NCI-H524 treated with DMSO at 0.1 percent for 48 hours (cell line): Measurements from ENCODE around the gene OR1N2.
"Not testable (repeated sequence)": the region's sequence is repeated elsewhere in the genome, so short reads cannot be mapped to it uniquely, and the experiment has no call there.

Experiments used
- DNase-seq: peaks from one replicate; lab custom pipeline; 2025; lab: John Stamatoyannopoulos, UW

The OR1N2 gene, protein sequence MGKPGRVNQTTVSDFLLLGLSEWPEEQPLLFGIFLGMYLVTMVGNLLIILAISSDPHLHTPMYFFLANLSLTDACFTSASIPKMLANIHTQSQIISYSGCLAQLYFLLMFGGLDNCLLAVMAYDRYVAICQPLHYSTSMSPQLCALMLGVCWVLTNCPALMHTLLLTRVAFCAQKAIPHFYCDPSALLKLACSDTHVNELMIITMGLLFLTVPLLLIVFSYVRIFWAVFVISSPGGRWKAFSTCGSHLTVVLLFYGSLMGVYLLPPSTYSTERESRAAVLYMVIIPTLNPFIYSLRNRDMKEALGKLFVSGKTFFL

DNA sequence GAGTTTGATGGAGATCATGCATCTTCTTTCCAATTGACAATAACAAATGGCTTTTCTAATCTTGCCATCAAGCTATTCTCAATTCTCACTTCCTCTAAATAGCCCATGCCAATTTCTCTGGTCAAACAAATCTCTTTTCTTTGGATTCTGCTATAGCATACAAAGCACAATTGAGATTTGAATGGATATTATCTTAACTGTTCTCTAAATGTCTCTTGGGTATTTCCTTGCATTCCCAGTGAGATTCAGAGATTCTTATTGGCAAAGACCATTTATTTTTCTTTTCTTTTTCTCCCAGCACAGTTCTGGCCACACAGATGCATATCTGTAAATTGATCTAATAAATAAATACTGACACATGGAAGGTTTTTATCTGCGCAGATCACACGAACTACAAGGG lies at the start of gene OR1N2:
OR1N2 (plus strand) TSS at position 301 of the 400 bp plus-strand sequence. CDS start 100 bp downstream, outside the sequence.
- no peak for DNase-seq

DNA sequence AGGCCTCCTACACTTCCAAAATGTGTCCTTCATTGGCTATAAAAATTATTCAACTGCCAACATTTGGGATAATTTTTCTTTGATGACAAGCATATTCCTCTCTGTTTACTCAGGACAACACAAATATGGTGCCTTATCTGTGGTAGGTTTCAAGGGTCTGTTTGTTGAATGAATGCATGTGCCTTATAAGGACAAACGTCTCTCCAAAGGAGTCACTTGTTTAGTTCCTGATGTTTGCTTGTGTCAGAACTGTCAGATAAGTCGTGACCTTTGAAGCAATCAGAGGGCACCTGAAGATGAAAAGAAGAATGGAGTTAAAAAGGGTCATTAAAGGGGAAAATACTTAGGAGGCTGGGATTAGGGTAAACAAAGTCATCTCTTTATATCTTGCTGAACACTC lies 45.9 kb upstream of the OR1N2 start:
- DNase-seq: no peak

DNA sequence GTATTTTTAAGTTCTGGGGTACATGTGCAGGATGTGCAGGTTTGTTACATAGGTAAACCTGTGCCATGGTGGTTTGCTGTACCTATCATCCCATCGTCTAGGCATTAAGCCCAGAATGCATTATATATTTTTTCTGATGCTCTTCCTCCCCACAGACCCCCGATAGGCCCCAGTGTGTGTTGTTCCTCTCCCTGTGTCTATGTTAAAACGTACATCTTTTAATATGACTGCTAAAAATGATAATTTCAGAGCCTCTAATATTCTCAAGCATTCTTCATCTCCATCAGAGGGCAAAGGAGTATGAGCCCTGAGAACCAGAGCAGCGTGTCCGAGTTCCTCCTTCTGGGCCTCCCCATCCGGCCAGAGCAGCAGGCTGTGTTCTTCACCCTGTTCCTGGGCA lies 42.4 kb upstream of the OR1N2 start, which contains the start of gene OR1J2:
OR1J2 (plus strand) TSS at position 301 of the 400 bp plus-strand sequence; CDS start at position 301, 0 bp downstream.
- no peak for DNase-seq

DNA sequence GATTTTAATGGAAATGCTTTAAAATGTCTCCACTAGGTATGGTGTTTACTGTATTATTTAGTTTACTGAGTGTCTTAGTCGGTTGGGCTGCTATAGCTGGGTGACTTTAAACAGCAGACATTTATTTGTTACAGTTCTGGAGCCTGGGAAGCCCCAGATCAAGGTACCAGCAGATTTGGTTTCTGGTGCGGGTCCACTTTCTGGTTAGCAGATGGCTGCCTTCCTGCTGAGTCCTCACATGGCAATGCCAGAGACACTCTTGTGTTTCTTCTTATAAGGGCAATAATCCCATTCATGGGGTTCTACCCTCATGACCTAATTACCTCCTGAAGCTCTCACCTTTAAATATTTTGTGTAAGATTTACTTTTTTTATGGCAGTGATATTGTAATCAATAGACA lies 34.7 kb upstream of the OR1N2 start:
- no peak for DNase-seq

DNA sequence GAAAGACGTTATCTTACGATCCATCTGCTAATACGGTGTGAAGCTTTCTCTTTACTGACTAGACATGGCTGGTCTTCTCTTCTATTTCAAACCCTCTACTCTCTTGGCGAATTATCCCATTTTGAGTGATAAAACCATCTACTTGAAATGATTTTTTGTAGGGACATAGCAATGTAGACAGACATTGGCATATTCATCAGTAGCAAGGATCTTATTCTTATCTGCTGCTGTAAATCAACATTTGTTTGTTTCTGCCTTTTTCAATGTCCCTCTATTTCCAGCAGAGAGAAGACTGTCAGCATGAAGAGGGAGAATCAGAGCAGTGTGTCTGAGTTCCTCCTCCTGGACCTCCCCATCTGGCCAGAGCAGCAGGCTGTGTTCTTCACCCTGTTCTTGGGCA lies 34.1 kb upstream of the OR1N2 start, which contains the start of gene OR1J4:
OR1J4 (plus strand) TSS at position 301 of the 400 bp plus-strand sequence; CDS start at position 301, 0 bp downstream.
- DNase-seq: no peak

DNA sequence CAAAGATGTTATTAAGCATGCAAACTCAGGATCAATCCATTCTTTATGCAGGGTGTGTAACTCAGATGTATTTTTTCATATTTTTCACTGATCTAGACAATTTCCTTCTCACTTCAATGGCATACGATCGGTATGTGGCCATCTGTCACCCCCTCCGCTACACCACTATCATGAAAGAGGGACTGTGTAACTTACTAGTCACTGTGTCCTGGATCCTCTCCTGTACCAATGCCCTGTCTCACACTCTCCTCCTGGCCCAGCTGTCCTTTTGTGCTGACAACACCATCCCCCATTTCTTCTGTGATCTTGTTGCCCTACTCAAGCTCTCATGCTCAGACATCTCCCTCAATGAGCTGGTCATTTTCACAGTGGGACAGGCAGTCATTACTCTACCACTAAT lies 33.5 kb upstream of the OR1N2 start:
- DNase-seq: no peak

DNA sequence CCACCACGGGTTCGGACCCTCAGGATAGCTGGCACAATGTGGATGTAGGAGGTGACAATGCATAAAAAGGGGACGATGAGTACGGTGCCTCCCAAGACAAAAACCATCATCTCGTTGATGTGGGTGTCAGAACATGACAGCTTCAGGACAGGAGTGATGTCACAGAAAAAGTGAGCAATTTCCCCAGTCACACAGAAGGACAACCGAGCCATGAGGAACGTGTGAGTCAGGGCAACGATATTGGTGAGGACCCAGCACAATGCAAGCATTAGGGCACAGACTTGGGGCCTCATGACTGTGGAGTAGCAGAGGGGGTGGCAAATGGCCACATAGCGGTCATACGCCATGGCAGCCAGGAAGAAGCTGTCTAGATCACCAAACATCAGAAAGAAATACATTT lies 26.3 kb upstream of the OR1N2 start:
- no peak for DNase-seq

DNA sequence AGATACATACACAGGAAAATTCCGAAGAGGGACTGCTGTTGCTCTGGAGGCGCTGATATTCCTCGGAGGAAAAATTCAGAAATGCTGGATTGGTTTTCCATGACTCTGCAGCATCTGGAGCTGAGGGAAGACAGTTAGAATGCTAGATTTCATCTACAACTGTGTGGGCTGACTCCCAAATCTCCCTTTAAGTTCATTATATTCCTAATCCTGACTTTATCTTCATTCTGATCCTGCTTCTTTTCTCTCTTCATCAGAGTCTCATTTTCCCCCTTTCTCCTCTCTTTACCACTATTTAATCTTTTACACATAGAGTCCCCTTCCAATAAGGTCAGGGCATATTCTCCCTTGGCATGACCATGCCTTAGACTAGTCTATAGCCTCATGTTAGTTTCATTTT lies 25.7 kb upstream of the OR1N2 start, which contains the start of gene OR1N1:
OR1N1 (minus strand) TSS at position 101 of the 400 bp plus-strand sequence; CDS start at position 101, 0 bp downstream.
- DNase-seq: no peak

DNA sequence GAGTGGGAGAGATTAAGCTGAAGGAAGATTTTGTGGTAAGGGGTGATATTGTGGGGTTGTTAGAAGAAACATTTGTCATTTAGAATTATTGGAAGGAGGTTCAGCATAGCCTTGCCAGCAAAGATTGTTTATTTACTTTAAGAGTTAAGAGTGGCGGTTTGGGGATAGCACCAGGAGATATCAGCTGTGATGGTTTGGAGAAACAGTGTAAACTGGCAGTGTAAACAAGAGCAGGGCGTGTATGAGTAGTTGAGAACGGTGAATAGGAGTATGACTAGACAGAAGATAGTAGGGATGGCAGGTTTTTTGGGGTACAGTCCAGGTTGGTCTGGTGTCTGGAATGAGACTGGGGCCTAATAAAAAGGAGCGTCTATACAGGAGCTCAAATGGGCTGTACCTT lies 21.8 kb upstream of the OR1N2 start:
- DNase-seq: not testable (repeated sequence)

DNA sequence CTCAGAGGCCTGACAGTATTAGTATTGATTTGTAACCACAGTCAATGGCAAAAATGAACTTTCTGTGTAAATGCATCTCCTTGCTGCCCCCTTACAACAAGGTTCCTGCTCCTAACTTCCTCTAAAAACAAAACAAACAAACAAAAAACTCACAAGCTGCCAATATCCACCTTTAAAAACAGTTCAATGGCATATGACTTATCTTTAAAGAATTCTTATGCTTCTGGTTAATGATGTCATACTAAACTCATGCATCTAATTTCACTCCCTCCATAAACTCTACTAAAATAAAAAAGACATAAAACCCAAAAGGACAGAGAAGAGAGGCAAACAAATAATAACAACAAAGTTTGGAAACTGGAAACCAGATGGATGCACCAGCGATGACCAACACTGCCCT lies 16.8 kb upstream of the OR1N2 start:
- no peak for DNase-seq

DNA sequence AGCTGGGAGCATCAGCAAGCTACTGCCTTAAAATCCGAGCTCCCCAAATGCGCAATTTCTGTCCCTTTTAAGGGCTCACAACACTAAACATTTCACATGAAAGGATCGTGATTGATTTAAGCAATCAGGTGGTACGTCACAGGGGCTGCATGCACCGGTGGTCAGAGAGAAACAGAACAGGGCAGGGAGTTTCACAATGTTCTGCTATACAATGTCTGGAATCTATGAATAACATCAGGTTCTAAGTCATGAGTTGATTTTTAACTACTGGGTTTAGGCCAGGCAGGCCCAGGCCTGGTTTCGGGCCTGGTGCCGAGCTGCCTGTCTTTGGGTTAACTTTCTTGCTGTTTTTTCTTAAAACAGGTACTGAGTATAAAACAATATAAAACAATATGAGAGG lies 15.8 kb upstream of the OR1N2 start:
- not testable (repeated sequence) for DNase-seq

DNA sequence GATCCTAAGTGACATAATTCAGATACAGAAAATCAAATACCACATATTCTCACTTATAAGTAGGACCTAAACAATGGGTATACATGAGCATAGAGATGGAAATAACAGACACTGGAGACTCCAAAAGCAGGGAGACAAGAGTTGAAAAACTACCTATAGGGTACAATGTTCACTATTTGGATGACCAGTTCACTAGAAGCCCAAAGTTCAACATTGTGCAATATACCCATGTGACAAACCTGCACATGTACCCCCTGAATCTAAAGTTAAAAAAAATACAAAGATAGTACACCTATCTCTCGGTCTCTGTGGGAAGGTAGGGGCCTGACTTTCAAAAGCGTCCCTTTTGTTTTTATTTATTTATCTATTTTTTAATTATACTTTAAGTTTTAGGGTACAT lies 14.2 kb upstream of the OR1N2 start:
- no peak for DNase-seq

DNA sequence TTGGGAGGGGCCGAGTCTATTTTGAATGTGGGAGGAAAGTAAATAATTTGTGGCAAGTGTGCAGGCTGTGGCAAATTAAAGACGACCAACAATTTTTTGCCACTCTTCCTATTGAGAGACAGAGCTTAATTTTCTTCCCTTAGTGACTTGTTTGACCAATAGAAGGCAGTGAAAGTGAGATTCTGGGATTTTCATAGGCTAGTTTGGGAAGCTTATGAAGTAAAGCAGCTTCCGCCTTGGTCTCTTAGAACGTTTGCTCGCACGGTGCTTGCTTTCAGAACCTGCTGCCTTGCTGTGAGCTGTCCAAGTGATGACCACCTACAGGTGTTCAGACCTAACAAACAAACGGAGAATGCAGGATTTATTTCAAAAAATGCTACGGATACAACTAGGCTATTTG lies 6.7 kb upstream of the OR1N2 start:
- no peak for DNase-seq

DNA sequence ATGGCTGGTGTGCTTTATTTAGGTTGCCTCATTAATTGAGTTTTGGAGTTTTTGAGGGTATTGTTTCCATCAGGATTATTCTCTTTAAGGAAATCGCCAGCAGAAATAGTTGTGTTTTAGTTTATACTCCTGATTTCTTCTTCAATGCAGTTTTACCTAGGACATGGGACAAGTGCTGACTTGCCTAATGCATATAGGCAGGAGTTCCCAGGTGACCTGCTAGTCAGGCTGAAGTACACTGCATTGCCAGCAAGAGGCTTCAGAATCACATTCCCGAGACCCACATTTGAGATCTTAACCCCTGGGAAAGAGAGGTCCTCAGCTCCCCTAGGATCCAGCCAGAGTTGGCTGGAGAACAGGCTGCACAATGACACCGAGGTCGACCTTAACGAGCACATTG lies 1.5 kb upstream of the OR1N2 start:
- no peak for DNase-seq

DNA sequence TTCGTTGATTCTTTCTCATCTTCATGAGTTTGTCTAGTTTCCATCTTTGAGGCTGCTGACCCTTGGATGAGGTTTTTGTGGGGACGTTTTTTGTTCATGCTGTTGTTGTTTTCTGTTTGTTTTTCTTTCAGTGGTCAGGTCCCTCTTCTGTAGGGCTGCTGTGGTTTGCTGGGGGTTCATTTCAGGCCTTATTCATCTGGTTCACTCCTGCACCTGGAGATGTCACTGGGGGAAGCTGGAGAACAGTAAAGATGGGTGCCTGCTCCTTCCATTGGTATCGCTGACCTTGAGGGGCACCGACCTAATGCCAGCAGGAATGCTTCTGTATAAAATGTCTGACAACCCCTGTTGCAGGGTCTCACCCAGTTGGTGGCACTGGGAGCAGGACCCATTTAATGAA lies 8.5 kb downstream of the OR1N2 start:
- DNase-seq: no peak

DNA sequence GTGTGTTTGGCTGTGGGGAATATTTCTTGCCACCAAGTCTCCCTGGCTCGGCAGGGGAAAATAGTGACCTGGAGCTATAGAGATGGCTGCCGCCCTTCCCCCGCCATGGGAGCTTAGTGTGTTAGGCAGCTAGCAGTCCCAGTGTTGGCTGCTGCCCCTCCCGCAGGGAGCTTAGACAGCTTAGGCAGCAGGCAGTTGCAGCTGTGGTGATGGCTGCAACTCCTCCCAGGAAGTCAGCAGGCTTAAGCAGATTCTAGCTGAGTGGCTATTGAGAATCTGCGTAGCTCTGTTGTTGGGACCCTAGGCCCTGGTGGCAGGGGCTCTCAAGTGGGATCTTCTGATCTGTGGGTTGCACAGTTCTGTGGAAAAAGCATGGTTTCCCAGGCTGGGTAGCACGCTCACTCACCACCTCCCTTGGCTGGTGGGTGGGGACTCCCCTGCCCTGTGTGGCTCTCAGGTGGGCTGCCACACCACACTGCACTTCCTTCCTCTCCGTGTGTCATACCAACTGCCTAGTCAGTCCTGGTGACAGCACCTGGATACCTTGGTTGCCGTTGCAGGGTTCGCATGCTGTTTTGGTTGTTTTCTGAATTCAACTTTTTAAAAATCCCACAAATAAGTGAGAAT lies 9.3 kb downstream of the OR1N2 start:
- DNase-seq: peak; percentile 12

DNA sequence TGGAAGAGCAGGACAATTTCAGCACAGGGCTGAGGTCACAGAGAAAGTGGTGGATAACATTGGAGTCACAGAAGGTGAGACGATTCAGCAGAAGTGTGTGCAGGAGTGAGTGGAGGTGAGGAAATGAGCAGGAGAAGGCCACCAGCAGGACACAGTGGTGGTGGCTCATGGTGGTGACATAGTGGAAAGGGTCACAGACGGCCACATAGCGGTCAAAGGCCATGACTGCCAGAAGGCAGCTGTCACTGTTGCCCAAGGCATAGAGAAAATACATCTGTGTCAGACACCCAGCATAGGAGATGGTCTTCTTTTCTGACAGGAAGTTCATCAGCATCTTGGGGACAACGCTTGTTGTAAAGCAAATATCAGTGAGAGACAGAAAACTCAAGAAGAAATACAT lies 15.0 kb downstream of the OR1N2 start:
- no peak for DNase-seq

DNA sequence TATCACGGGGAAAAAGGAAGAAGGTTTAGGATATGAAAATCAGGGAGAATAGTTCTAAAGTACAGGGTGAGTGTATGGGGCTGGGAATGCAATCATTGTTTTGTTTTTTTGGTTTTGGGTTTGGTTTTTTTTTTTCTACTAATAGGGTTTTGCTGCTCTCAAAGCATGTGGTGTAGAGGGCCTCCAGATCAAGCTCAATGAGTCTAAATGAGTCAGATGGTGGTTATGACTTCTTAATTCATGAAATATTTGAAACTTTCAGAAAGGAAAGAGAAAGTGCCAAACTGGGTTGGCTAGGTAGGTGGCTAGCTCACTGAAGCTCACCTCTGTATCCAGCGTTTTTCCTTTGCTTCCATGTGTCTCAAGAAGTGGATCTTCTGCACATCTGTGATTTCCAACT lies 19.5 kb downstream of the OR1N2 start:
- no peak for DNase-seq

DNA sequence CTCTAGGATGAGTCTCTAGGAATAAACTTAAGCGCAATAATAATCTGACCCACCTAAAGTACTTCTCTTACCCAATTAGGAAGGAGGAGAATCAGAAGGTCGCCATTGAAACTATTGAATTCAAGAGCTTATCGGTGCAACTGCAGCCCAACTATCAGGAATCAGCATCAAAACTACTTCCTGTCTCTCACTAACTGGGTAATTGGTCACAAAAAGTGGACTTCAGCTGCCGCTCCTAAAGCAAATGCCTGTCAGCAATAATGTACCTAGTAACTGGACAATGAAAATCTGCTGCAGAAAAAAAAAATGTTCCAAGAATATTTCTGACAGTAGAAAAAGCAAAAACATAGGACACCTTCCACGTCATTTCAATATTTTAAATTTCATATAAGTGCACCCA lies 27.0 kb downstream of the OR1N2 start:
- no peak for DNase-seq

DNA sequence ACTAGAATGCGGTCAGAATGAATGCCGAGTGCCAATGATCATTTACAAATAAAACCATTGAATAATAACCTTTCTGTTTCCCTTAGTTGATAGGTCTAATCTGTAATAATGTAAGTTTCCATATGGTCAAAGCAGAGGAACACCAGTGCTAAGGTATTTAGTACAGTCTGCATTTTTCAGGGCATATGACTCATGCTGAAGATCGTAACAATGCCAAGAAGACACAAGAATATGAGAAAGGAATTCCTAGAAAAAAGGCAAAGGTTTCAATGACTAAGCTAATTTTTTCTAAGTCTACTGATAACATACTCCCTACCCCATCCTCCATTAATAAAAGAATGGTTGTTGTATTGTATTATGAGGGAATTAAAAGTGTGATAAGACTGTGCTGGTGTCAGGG lies 27.4 kb downstream of the OR1N2 start:
- DNase-seq: no peak

DNA sequence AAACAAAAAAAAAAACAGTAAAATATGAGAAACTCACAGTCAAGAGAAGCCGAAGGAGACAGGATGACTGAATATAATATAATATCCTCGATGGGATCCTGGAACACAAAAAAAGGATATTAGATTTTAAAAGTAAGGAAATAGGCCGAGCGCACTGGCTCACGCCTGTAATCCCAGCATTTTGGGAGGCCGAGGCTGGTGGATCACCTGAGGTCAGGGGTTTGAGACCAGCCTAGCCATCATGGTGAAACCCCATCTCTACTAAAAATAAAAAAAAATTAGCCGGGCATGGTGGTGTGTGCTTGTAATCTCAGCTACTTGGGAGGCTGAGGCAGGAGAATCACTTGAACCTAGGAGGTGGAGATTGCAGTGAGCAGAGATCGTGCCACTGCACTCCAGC lies 30.4 kb downstream of the OR1N2 start, which contains the start of gene OR1L8:
OR1L8 (minus strand) TSS at position 101 of the 400 bp plus-strand sequence. CDS start 14,907 bp downstream, outside the sequence.
- not testable (repeated sequence) for DNase-seq
